Measurements from ENCODE around the gene AKR1D1.
"Not testable (repeated sequence)": the region's sequence is repeated elsewhere in the genome, so short reads cannot be mapped to it uniquely, and the experiment has no call there.

The AKR1D1 gene

DNA sequence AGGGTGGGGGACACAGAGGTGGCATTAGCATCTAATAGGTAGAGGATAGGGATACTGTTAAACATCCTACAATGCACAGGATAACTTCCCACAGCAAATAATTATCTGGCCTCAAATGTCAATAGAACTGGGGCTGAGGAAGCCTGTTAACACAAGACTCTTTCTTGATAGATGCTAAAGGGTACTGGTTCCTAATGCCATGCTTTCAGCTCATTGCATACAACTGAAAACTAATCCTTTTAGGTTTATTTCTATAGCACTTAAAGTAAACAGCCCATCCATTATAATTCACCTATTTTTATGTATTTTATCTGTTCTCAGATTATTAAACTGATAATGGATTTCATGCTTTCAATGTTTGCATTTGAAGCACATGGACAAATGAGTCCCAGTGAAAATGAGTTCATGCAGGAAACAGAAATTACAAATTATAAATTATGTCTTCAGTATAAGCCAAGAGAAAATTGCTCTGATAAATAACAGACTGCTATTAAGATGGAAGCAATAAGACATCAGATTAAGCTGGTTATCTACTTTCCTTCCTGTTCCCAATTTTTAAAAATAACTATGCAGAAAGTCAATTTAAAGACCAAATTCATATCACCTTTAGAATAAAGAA, 66.4 kb downstream of the AKR1D1 start:
- TF ChIP-seq, protein P1, sequence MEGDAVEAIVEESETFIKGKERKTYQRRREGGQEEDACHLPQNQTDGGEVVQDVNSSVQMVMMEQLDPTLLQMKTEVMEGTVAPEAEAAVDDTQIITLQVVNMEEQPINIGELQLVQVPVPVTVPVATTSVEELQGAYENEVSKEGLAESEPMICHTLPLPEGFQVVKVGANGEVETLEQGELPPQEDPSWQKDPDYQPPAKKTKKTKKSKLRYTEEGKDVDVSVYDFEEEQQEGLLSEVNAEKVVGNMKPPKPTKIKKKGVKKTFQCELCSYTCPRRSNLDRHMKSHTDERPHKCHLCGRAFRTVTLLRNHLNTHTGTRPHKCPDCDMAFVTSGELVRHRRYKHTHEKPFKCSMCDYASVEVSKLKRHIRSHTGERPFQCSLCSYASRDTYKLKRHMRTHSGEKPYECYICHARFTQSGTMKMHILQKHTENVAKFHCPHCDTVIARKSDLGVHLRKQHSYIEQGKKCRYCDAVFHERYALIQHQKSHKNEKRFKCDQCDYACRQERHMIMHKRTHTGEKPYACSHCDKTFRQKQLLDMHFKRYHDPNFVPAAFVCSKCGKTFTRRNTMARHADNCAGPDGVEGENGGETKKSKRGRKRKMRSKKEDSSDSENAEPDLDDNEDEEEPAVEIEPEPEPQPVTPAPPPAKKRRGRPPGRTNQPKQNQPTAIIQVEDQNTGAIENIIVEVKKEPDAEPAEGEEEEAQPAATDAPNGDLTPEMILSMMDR (conservative IDR thresholded peaks at IDR 0.05) = no peak
- no peak for TF ChIP-seq ZFX (IDR thresholded peaks at IDR 0.05)
- H3K27ac ChIP-seq = no peak overlapping the region

DNA sequence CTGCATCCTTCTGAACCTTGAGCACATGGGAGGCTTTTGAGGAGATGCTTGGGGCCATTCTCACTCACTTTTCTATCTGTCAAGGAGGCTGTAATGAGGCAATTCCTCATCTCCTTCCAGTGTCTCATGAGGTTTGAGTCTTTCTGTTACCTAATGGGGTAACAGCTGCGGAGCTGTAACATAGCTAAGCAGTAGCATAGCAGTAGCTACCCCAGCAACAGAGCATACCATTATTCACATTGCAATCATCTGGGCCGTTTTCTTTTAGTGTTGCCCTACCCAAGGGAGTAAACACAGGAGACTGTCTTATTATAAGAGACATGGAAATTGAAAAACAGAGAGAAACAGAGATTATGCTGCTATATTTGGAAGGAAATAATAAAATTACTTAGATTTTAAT, 68.7 kb downstream of the AKR1D1 start:
- TF ChIP-seq ZFX (IDR thresholded peaks at IDR 0.05) = no peak
- TF ChIP-seq, protein P1 (conservative IDR thresholded peaks at IDR 0.05) = no peak
- H3K27ac ChIP-seq = no peak overlapping the region

DNA sequence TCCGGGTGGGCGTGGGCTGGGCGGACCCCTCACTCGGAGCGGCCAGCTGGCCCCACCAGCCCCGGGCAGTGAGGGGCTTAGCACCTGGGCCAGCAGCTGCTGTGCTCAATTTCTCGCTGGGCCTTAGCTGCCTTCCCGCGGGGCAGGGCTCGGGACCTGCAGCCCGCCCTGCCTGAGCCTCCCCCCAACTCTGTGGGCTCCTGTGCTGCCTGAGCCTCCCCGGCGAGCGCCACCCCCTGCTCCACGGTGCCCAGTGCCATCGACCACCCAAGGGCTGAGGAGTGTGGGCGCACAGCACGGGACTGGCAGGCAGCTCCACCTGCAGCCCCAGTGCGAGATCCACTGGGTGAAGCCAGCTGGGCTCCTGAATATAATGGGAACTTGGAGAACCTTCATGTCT, 70.0 kb downstream of the AKR1D1 start:
- not testable (repeated sequence) for H3K27ac ChIP-seq

DNA sequence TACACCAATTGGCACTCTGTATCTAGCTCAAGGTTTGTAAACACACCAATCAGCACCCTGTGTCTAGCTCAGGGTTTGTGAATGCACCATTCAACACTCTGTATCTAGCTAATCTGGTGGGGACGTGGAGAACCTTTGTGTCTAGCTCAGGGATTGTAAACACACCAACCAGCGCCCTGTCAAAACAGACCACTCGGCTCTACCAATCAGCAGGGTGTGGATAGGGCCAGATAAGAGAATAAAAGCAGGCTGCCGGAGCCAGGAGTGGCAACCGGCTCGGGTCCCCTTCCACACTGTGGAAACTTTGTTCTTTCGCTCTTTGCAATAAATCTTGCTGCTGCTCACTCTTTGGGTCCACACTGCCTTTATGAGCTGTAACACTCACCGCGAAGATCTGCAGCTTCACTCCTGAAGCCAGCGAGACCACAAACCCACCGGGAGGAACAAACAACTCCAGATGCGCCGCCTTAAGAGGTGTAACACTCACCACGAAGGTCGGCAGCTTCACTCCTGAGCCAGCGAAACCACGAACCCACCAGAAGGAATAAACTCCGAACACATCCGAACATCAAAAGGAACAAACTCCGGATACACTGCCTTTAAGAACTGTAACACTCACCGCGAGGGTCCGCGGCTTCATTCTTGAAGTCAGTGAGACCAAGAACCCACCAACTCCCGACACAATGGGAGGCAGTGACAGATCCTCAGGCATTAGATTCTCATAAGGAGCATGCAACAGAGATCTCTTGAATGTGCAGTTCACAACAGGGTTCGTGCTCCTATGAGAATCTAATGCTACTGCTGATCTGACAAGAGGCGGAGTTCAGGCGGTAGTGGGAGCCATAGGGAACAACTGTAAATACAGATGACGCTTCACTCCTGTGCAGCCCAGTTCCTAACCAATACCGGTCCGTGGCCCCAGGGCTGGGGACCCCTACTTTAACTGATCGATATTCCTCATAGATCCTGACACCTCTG, 70.8 kb downstream of the AKR1D1 start:
- not testable (repeated sequence) for H3K27ac ChIP-seq

DNA sequence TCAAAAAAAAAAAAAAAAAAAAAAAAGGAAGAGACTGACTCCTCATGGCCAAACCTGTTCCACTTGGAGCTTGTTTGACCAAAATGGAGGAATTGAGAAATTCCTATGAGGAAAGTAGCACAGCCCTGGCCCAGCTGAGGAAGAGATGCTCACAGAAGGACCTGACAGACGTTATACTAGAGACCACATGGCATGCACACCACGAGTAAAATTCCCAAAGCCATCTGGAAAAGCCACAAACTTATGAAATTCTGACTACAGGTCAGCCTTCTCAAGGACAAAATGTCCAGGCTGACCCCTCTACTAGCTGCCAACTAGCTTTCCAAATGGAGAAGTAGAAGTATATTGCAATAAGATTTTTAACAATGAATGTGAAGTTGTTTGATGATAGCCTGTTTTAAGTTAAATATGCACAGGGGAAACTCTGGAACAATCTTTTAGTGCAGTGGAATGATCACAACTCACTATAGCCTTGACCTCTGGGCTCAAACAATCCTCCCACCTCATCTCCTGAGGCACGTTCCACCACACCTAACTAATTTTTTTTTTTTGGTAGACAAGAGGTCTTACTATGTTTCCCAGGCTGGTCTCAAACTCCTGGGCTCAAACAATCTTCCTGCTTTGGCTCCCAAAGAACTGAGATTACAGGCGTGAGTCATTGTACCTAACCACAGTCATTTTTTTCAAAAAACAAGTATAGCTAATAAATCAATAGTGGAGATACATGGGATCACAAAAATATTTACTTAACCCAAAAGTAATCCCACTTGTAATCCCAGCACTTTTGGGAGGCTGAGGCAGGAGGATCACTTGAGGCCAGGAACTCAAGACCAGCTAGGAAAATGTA, 75.7 kb downstream of the AKR1D1 start:
- TF ChIP-seq, protein P1 (conservative IDR thresholded peaks at IDR 0.05) = no peak
- TF ChIP-seq ZFX (IDR thresholded peaks at IDR 0.05) = no peak
- H3K27ac ChIP-seq = no peak overlapping the region

DNA sequence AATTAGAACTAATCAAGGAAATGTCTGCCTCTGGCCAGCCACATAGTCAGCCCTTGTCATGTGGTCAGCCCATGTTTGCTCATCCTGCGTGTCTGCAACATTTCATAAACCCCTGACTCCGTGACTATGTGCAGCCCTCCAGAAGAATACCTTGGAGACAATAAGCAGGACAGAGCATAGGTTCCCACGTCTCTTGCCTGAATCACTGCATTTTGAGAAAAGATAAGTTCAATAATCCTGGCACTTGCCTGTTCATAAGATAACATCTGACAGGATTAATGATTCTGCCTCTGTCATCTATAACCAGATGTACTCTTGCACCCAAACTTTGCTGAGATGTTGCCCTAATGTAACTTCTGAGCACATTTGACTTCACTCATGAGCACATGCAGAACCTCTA, 78.4 kb downstream of the AKR1D1 start:
- no peak overlapping the region for H3K27ac ChIP-seq
- TF ChIP-seq ZFX (IDR thresholded peaks at IDR 0.05) = no peak
- TF ChIP-seq, protein P1 (conservative IDR thresholded peaks at IDR 0.05) = no peak

DNA sequence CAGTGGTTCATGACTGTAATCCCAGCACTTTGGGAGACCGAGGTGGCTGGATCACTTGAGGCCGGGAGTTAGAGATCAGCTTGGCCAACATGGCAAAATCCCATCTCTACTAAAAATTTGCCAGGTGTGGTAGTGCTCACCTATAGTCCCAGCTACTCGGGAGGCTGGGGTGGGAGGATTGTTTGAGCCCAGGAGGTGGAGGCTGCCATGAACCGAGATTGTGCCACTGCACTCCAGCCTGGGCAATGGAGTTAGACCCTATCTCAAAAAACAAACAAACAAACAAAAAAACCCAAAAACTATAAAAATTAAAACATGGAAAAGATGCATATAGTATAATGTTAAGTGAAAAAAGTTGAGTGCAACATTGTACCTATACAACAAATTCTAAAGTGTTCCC, 81.4 kb downstream of the AKR1D1 start:
- no peak for TF ChIP-seq ZFX (IDR thresholded peaks at IDR 0.05)
- TF ChIP-seq, protein P1 (conservative IDR thresholded peaks at IDR 0.05) = no peak
- H3K27ac ChIP-seq = no peak overlapping the region

All from C4-2B (cell line).